ENCODE results near the gene PCK2. TPM values are rescaled to one million over a fixed set of nuclear protein-coding genes. Genes with fewer than 3 reads are reported as not detected.
A peak's percentile ranks its signal among the peaks of the same experiment; 100 is the strongest.

Gene PCK2
- total and polyA plus RNA-seq, 2 of the 13 experiments (the other 11 are each of a cell fraction or from before 2014, with no cell fraction given) = 129 to 272 TPM

DNA sequence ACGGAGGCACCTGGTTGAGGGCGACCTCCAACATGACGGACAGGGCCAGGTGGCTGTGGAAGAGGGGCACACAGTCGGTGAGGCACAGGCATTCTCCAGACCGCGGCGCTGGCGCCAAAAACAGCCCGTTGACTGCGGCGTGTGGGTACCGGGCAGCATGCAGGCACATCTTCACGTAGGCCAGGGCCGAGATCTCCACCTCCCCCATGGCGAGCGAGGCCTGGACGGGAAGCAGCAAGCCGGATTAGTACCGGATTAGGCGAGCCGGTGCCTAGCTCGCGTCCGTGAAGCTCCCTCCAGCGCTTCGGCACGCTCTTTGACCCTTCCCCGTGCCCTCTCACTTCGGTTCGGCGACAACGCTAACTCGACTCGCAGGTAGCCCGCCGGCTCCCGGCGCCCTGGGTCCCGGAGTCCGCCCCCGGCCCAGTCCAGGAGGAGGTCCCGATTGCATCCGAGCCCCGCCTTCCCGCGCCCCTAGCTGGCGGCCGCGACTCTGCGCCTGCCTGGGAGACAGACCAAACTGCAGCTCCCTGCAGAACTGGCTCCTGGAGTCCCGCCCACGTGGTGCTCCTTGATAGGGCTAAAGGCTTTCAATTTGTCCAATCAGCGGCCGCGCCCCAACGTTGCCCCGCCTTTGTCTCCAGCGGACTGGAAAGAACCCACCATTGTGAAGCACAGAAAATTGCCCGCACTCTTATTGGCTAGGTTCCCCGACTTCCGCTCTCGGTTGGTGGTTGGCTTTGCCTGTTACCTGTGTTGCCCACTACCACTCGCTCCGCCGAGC is 47.2 kb downstream of the PCK2 start, which contains the start of gene EMC9 (continued):
- TF ChIP-seq TBX2 (CRISPR knock-in tag; IDR thresholded peaks at IDR 0.05; ENCODE audit: borderline replicate concordance) = peak; percentile 96
- TF ChIP-seq SCMH1 (CRISPR knock-in tag; IDR thresholded peaks at IDR 0.05; ENCODE audit: borderline replicate concordance) = no peak
- peak; percentile 98 for TF ChIP-seq ZNF543 (CRISPR knock-in tag; IDR thresholded peaks at IDR 0.05)
- TF ChIP-seq ATM (IDR thresholded peaks at IDR 0.05; ENCODE audit: borderline replicate concordance) = no peak
- no peak for TF ChIP-seq ZNF737 (CRISPR knock-in tag; IDR thresholded peaks at IDR 0.05; ENCODE audit: borderline replicate concordance)
- peak; percentile 99 for TF ChIP-seq ZNF235 (CRISPR knock-in tag; IDR thresholded peaks at IDR 0.05; ENCODE audit: borderline replicate concordance)
- TF ChIP-seq ZNF232 (CRISPR knock-in tag; IDR thresholded peaks at IDR 0.05; ENCODE audit: borderline replicate concordance) = peak; percentile 90
- TF ChIP-seq ZNF253 (CRISPR knock-in tag; IDR thresholded peaks at IDR 0.05; ENCODE audit: borderline replicate concordance) = peak; percentile 98
- TF ChIP-seq, protein P1, sequence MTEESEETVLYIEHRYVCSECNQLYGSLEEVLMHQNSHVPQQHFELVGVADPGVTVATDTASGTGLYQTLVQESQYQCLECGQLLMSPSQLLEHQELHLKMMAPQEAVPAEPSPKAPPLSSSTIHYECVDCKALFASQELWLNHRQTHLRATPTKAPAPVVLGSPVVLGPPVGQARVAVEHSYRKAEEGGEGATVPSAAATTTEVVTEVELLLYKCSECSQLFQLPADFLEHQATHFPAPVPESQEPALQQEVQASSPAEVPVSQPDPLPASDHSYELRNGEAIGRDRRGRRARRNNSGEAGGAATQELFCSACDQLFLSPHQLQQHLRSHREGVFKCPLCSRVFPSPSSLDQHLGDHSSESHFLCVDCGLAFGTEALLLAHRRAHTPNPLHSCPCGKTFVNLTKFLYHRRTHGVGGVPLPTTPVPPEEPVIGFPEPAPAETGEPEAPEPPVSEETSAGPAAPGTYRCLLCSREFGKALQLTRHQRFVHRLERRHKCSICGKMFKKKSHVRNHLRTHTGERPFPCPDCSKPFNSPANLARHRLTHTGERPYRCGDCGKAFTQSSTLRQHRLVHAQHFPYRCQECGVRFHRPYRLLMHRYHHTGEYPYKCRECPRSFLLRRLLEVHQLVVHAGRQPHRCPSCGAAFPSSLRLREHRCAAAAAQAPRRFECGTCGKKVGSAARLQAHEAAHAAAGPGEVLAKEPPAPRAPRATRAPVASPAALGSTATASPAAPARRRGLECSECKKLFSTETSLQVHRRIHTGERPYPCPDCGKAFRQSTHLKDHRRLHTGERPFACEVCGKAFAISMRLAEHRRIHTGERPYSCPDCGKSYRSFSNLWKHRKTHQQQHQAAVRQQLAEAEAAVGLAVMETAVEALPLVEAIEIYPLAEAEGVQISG (CRISPR knock-in tag; IDR thresholded peaks at IDR 0.05) = peak; percentile 86; the same call in 1 of the 2 replicates
- TF ChIP-seq, protein P2, sequence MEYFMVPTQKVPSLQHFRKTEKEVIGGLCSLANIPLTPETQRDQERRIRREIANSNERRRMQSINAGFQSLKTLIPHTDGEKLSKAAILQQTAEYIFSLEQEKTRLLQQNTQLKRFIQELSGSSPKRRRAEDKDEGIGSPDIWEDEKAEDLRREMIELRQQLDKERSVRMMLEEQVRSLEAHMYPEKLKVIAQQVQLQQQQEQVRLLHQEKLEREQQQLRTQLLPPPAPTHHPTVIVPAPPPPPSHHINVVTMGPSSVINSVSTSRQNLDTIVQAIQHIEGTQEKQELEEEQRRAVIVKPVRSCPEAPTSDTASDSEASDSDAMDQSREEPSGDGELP (IDR thresholded peaks at IDR 0.05; ENCODE audit: borderline replicate concordance, low read depth) = peak; percentile 68; the same call in 1 of the 2 replicates
- TF ChIP-seq ZNF382 (CRISPR knock-in tag; IDR thresholded peaks at IDR 0.05; ENCODE audit: borderline replicate concordance) = no peak
- TF ChIP-seq, protein P3, sequence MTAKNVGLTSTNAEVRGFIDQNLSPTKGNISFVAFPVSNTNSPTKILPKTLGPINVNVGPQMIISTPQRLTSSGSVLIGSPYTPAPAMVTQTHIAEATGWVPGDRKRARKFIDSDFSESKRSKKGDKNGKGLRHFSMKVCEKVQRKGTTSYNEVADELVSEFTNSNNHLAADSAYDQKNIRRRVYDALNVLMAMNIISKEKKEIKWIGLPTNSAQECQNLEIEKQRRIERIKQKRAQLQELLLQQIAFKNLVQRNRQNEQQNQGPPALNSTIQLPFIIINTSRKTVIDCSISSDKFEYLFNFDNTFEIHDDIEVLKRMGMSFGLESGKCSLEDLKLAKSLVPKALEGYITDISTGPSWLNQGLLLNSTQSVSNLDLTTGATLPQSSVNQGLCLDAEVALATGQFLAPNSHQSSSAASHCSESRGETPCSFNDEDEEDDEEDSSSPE (CRISPR knock-in tag; IDR thresholded peaks at IDR 0.05) = peak; percentile 96
- no peak for TF ChIP-seq NR2F6 (IDR thresholded peaks at IDR 0.05)
- TF ChIP-seq NR2F6 (CRISPR knock-in tag; IDR thresholded peaks at IDR 0.05) = peak; percentile 18; the same call in 1 of the 2 replicates
- TF ChIP-seq WIZ (CRISPR knock-in tag; IDR thresholded peaks at IDR 0.05) = peak; percentile 96
- TF ChIP-seq ZNF572 (CRISPR knock-in tag; IDR thresholded peaks at IDR 0.05) = no peak
- no peak for TF ChIP-seq PHB2 (IDR thresholded peaks at IDR 0.05; ENCODE audit: partially characterized antibody)
- TF ChIP-seq, protein P4, sequence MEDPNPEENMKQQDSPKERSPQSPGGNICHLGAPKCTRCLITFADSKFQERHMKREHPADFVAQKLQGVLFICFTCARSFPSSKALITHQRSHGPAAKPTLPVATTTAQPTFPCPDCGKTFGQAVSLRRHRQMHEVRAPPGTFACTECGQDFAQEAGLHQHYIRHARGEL (CRISPR knock-in tag; IDR thresholded peaks at IDR 0.05) = peak; percentile 91; the same call in 1 of the 2 replicates
- TF ChIP-seq SRY (CRISPR knock-in tag; IDR thresholded peaks at IDR 0.05) = no peak
- TF ChIP-seq ZNF674 (CRISPR knock-in tag; IDR thresholded peaks at IDR 0.05; ENCODE audit: low read depth) = peak; percentile 11; the same call in 1 of the 2 replicates
- TF ChIP-seq RXRA (CRISPR knock-in tag; IDR thresholded peaks at IDR 0.05) = peak; percentile 70
- TF ChIP-seq ZBTB38 (CRISPR knock-in tag; IDR thresholded peaks at IDR 0.05) = peak; percentile 78
- no peak for TF ChIP-seq ZNF816 (CRISPR knock-in tag; IDR thresholded peaks at IDR 0.05; ENCODE audit: borderline replicate concordance)
